GM12878 (cell line): ENCODE measurements around the gene ADAMTS16. TPM values are rescaled to one million over a fixed set of nuclear protein-coding genes. Genes with fewer than 3 reads are reported as not detected.

ENCODE experiments used
- ATAC-seq: fragments of 200-7000 bp; cut with Tn5 transposase; 3 replicates; pipeline ENCODE4 v1.9.1; 2020; ENCODE audit warnings: mild to moderate bottlenecking, moderate library complexity
- BruUV-seq: library from RNA; stranded (reverse); fragments of 400-500 nt; replicated peaks from 2 replicates; lab custom pipeline; 2021; lab: Mats Ljungman, UMichigan
- CTCF ChIA-PET: fragments of 300-600 bp; sonication (Branson Sonifier 250); formaldehyde crosslinking; extraction: SDS; loops from one replicate; lab custom pipeline; 2021; ENCODE audit warnings: inconsistent platforms; lab: Yijun Ruan, JAX
- POLR2A ChIA-PET: fragments of 350-600 bp; formaldehyde crosslinking; extraction: SDS; loops from one replicate; lab custom pipeline; 2021; ENCODE audit warnings: inconsistent platforms; lab: Charles Lee
- RAD21 ChIA-PET: fragments of 300-600 bp; sonication (Branson Sonifier 250); formaldehyde crosslinking; loops from one replicate; lab custom pipeline; 2023; ENCODE audit warnings: antibody characterized with exemption; ENCODE audit not compliant: unreplicated experiment; lab: Charles Lee
- SMC1A ChIA-PET: fragments of 300-600 bp; sonication (Branson Sonifier 250); formaldehyde crosslinking; loops from one replicate; lab custom pipeline; 2023; ENCODE audit not compliant: unreplicated experiment, uncharacterized antibody; lab: Charles Lee
- DNase-seq: peaks from one replicate; pipeline ENCODE4 v3.0.0-alpha.2; 2011; ENCODE audit warnings: low read depth, low spot score
- FAIRE-seq: peaks from 3 replicates; lab custom pipeline; 2011; peaks lifted over from hg19 to GRCh38; lab: Jason Lieb, UNC
- H2AFZ ChIP-seq: 2 replicates; pipeline ENCODE4 v1.6.0; 2011; ENCODE audit warnings: low read depth, low read length, control low read depth; ENCODE audit not compliant: control insufficient read depth
- H3K27ac ChIP-seq: 2 replicates; pipeline ENCODE4 v1.5.1; 2011; ENCODE audit warnings: control low read depth; ENCODE audit not compliant: control insufficient read depth, insufficient read depth
- H3K27me3 ChIP-seq, 2 experiments: replicated peaks in 1 of 2; 2 replicates each; pipeline versions ENCODE4 v1.6.0 to v1.6.1; 2011; ENCODE audit warnings: low read length in 1 of 2; ENCODE audit not compliant: control insufficient read depth in 2 of 2, insufficient read depth in 2 of 2
- H3K36me3 ChIP-seq, 2 experiments: 2 replicates each; pipeline ENCODE4 v1.5.1; 2011; ENCODE audit warnings: low read length in 1 of 2; ENCODE audit not compliant: control insufficient read depth in 2 of 2, insufficient read depth in 2 of 2
- H3K4me1 ChIP-seq: 2 replicates; pipeline ENCODE4 v1.6.1; 2011; ENCODE audit warnings: mild to moderate bottlenecking, low read length, moderate library complexity, mixed read lengths; ENCODE audit not compliant: control insufficient read depth, insufficient read depth
- H3K4me2 ChIP-seq: 2 replicates; pipeline ENCODE4 v1.6.0; 2011; ENCODE audit warnings: control low read depth; ENCODE audit not compliant: control insufficient read depth, insufficient read depth
- H3K4me3 ChIP-seq: fragments of 200-600 bp; sonication (generic); 2 replicates; pipeline ENCODE4 v1.5.1; 2016
- H3K79me2 ChIP-seq: 2 replicates; pipeline ENCODE4 v1.6.0; 2011; ENCODE audit warnings: low read length; ENCODE audit not compliant: control insufficient read depth, insufficient read depth
- H3K9ac ChIP-seq: 2 replicates; pipeline ENCODE4 v1.8.0; 2011; ENCODE audit warnings: low read length, control low read depth, mixed read lengths; ENCODE audit not compliant: control insufficient read depth, insufficient read depth
- H3K9me3 ChIP-seq: replicated peaks from 3 replicates; pipeline ENCODE4 v1.5.1; 2011; ENCODE audit warnings: mild to moderate bottlenecking, low read length; ENCODE audit not compliant: control insufficient read depth, insufficient read depth
- H4K20me1 ChIP-seq: 2 replicates; pipeline ENCODE4 v1.6.0; 2011; ENCODE audit not compliant: control insufficient read depth, insufficient read depth
- BHLHE40 ChIP-seq, 2 experiments: fragments of 450-650 bp in 1 of 2; IDR thresholded peaks; 2 replicates each; pipeline ENCODE4 v1.6.1; 2011 to 2017; ENCODE audit warnings: low read depth in 2 of 2, borderline replicate concordance in 1 of 2, improper control_type of control experiment in 1 of 2, low read length in 1 of 2, mild to moderate bottlenecking in 1 of 2
- E4F1 ChIP-seq: fragments of 450-650 bp; IDR thresholded peaks from 2 replicates; pipeline ENCODE4 v1.6.1; 2018; ENCODE audit warnings: borderline replicate concordance, mild to moderate bottlenecking; ENCODE audit not compliant: partially characterized antibody
- EGR1 ChIP-seq, 2 experiments: IDR thresholded peaks; 1 replicate in 1 of 2; 2 replicates in 1 of 2; pipeline ENCODE4 v1.6.1; 2011 to 2012; ENCODE audit warnings: low read depth in 2 of 2, low read length in 2 of 2, borderline replicate concordance in 1 of 2, mild to moderate bottlenecking in 1 of 2, moderate library complexity in 1 of 2
- FOXK2 ChIP-seq: fragments of 450-650 bp; IDR thresholded peaks from 2 replicates; pipeline ENCODE4 v1.6.1; 2017; ENCODE audit warnings: mild to moderate bottlenecking, moderate library complexity
- SREBF2 ChIP-seq: IDR thresholded peaks from 2 replicates; pipeline ENCODE4 v1.6.1; 2012; ENCODE audit warnings: mild to moderate bottlenecking, low read length
- TAF1 ChIP-seq: IDR thresholded peaks from 2 replicates; pipeline ENCODE4 v1.6.1; 2011; ENCODE audit warnings: mild to moderate bottlenecking, low read depth, low read length, borderline replicate concordance
- WRNIP1 ChIP-seq: IDR thresholded peaks from 2 replicates; pipeline ENCODE4 v1.6.1; 2011; ENCODE audit warnings: low read depth, low read length, improper control_type of control experiment, borderline replicate concordance
- YBX1 ChIP-seq: fragments of 450-650 bp; IDR thresholded peaks from 2 replicates; pipeline ENCODE4 v1.6.1; 2016; ENCODE audit warnings: antibody characterized with exemption
- ZNF24 ChIP-seq: fragments of 450-650 bp; IDR thresholded peaks from 2 replicates; pipeline ENCODE4 v1.6.1; 2017; ENCODE audit warnings: antibody characterized with exemption, mild to moderate bottlenecking
- ZZZ3 ChIP-seq: IDR thresholded peaks from 2 replicates; pipeline ENCODE4 v1.6.1; 2011; ENCODE audit warnings: low read depth; ENCODE audit not compliant: control insufficient read depth, insufficient read length
- WGBS: methylation state at CpG from one replicate; pipeline ENCODE4 v1.1.6; 2016; ENCODE audit warnings: low lambda C conversion rate; ENCODE audit not compliant: insufficient replicate concordance, insufficient coverage; ENCODE audit errors: missing lambda C conversion rate; 5-methylcytosine and 5-hydroxymethylcytosine counted together
- in situ Hi-C: fragments of 300-500 bp; cut with MboI; formaldehyde crosslinking; loops from 9 replicates; pipeline ENCODE4 v1.14.3; 2018; ENCODE audit warnings: mixed read lengths
- intact Hi-C: fragments of 100-400 bp; cut with micrococcal nuclease; formaldehyde crosslinking; loops from one replicate; pipeline ENCODE4 v1.14.2; 2022; ENCODE audit not compliant: unreplicated experiment
- polyA plus RNA-seq, 11 experiments: library from polyadenylated mRNA; depleted of rRNA in 4 of 11; unstranded in 6 of 11; stranded (reverse) in 5 of 11; fragments of >200 nt; fragmentation: Nextera tagmentation in 4 of 11; fragmentation: Illumina TruSeq in 1 of 11; extraction: Ambion mirVana in 4 of 11; extraction: Trizol in 1 of 11; gene quantifications; 1 replicate in 1 of 11; 2 replicates in 10 of 11; pipeline versions ENCODE4 v1.2.1 to v1.2.3, GENCODE V29; 2011 to 2016; ENCODE audit warnings: inconsistent platforms in 2 of 11, missing spikeins in 2 of 11, low read depth in 1 of 11
- total RNA-seq, 4 experiments: library from RNA; depleted of rRNA in 3 of 4; stranded (reverse); fragments of >200 nt in 3 of 4; fragmentation: Illumina TruSeq in 1 of 4; extraction: Trizol in 1 of 4; gene quantifications; 2 replicates each; pipeline versions ENCODE4 v1.2.1 to v1.2.3, GENCODE V29; 2013 to 2021
- TF ChIP-seq, protein P1 (sequence below): fragments of 450-650 bp; formaldehyde crosslinking; IDR thresholded peaks from 2 replicates; pipeline ENCODE4 v1.4.0; 2020; ENCODE audit warnings: mild to moderate bottlenecking, moderate library complexity

The ADAMTS16 gene
- total and polyA plus RNA-seq, 10 of the 15 experiments (the other 5 are each of a cell fraction or from before 2014, with no cell fraction given), result 0.04 TPM; not detected in 9

GRCh38 chr5:5348576-5348975 lies 208.4 kb downstream of the ADAMTS16 start:
- no peaks in the 10 kb centered on the region for H3K27me3 ChIP-seq
- intact Hi-C loops, result no loop called here
- no peak overlapping the region for H3K4me3 ChIP-seq
- no peak overlapping the region for H3K4me2 ChIP-seq
- in situ Hi-C loops, result no loop called here
- no peaks in the 10 kb centered on the region for H3K36me3 ChIP-seq
- ChIA-PET SMC1A (interaction anchor here (0.7 kb wide), 1 partner anchor 14 kb away, joined by 3 read pairs; no protein-coding TSS in a partner anchor), POLR2A (no interaction called here), CTCF (no interaction called here), RAD21 (no interaction called here)
- H3K79me2 ChIP-seq, result no peaks in the 10 kb centered on the region
- FAIRE-seq (no peak), DNase-seq (no peak), ATAC-seq (no peak)
- H3K9ac ChIP-seq, result no peak overlapping the region
- no peak overlapping the region for H3K27ac ChIP-seq
- BruUV-seq, result no TSS peak
- no peaks in the 10 kb centered on the region for H4K20me1 ChIP-seq
- no peaks in the 10 kb centered on the region for H3K9me3 ChIP-seq
- TF ChIP-seq ZZZ3 (no peak), WRNIP1 (no peak), EGR1 (IDR thresholded peaks at IDR 0.05; ENCODE audit: borderline replicate concordance in 1 of 2, low read depth in 2 of 2, low read length in 2 of 2) (no peak), SREBF2 (no peak), YBX1 (no peak), FOXK2 (no peak), TAF1 (no peak), ZNF24 (no peak)
- H2AFZ ChIP-seq, result no peak overlapping the region
- no peaks in the 10 kb centered on the region for H3K4me1 ChIP-seq

DNA sequence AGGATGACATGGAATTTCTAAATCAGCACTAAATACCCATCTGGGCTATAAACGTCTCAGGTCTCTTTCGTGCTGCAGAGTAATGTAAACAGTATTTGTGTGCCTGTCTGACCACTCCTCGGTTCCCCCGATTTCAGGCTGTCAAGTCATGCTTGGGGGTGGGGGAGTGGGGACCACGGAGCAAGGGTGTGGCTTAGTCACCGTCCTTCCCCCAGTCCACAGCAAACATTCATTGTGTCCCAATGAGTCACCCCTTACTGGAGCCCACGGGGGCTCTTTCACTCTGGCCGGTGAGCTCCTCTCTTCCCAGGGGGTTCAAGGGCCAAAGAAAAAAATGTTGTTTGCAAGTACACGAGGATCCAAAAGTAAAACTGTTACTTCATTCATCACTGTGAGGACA lies 210.0 kb downstream of the ADAMTS16 start:
- intact Hi-C loops, result no loop called here
- TF ChIP-seq ZZZ3 (no peak), E4F1 (no peak), BHLHE40 (IDR thresholded peaks at IDR 0.05; ENCODE audit: borderline replicate concordance in 1 of 2, low read depth in 2 of 2, low read length in 1 of 2) (no peak)
- TF ChIP-seq, protein P1, sequence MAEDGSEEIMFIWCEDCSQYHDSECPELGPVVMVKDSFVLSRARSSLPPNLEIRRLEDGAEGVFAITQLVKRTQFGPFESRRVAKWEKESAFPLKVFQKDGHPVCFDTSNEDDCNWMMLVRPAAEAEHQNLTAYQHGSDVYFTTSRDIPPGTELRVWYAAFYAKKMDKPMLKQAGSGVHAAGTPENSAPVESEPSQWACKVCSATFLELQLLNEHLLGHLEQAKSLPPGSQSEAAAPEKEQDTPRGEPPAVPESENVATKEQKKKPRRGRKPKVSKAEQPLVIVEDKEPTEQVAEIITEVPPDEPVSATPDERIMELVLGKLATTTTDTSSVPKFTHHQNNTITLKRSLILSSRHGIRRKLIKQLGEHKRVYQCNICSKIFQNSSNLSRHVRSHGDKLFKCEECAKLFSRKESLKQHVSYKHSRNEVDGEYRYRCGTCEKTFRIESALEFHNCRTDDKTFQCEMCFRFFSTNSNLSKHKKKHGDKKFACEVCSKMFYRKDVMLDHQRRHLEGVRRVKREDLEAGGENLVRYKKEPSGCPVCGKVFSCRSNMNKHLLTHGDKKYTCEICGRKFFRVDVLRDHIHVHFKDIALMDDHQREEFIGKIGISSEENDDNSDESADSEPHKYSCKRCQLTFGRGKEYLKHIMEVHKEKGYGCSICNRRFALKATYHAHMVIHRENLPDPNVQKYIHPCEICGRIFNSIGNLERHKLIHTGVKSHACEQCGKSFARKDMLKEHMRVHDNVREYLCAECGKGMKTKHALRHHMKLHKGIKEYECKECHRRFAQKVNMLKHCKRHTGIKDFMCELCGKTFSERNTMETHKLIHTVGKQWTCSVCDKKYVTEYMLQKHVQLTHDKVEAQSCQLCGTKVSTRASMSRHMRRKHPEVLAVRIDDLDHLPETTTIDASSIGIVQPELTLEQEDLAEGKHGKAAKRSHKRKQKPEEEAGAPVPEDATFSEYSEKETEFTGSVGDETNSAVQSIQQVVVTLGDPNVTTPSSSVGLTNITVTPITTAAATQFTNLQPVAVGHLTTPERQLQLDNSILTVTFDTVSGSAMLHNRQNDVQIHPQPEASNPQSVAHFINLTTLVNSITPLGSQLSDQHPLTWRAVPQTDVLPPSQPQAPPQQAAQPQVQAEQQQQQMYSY (CRISPR knock-in tag), result no peak
- TF ChIP-seq, all 136 proteins: peak for 0
- ChIA-PET RAD21 (no interaction called here), CTCF (no interaction called here), SMC1A (interaction anchor here (0.9 kb wide), 1 partner anchor 16 kb away, joined by 3 read pairs; no protein-coding TSS in a partner anchor), POLR2A (no interaction called here)
- WGBS, result 18% methylated on average over 9 of the region's 9 CpGs
- in situ Hi-C loops, result no loop called here
- Histone ChIP-seq H4K20me1 (no peaks in the 10 kb centered on the region), H3K4me2 (no peak overlapping the region), H3K4me3 (no peak overlapping the region), H3K4me1 (no peaks in the 10 kb centered on the region), H2AFZ (no peak overlapping the region), H3K79me2 (no peaks in the 10 kb centered on the region), H3K36me3 (no peaks in the 10 kb centered on the region), H3K9ac (no peak overlapping the region), H3K9me3 (no peaks in the 10 kb centered on the region), H3K27ac (no peak overlapping the region), H3K27me3 (no peaks in the 10 kb centered on the region)
- no TSS peak for BruUV-seq
- DNase-seq (no peak), FAIRE-seq (no peak), ATAC-seq (no peak)
